SU-DHL-6 (cell line): ENCODE results near the gene OPA3.

ENCODE experiments used
- H2AFZ ChIP-seq: fragments of 200-600 bp; sonication (generic); 2 replicates; pipeline ENCODE4 v1.6.1; 2014; ENCODE audit warnings: low read depth, mild to moderate bottlenecking, moderate library complexity, mixed read lengths, antibody characterized with exemption, low read length; ENCODE audit not compliant: severe bottlenecking
- H3F3A ChIP-seq: fragments of 200-600 bp; shearing (Covaris generic); 2 replicates; pipeline ENCODE4 v1.6.0; 2016; ENCODE audit warnings: antibody characterized with exemption, mild to moderate bottlenecking; ENCODE audit not compliant: insufficient read depth
- H3K27ac ChIP-seq: fragments of 200-600 bp; sonication (generic); 2 replicates; pipeline ENCODE4 v1.5.1; 2016; ENCODE audit warnings: low read depth, mild to moderate bottlenecking, low read length, moderate library complexity, mixed read lengths
- H3K27me3 ChIP-seq: fragments of 200-600 bp; sonication (generic), shearing (Covaris generic); 2 replicates; pipeline ENCODE4 v1.6.0; 2014; ENCODE audit warnings: mild to moderate bottlenecking, low read length
- H3K36me3 ChIP-seq: fragments of 200-600 bp; sonication (generic); 2 replicates; pipeline ENCODE4 v1.6.1; 2014; ENCODE audit warnings: mild to moderate bottlenecking, low read length, mixed read lengths
- H3K4me2 ChIP-seq: fragments of 300-600, 200-600 bp; shearing (Covaris generic), sonication (generic); 2 replicates; pipeline ENCODE4 v1.6.0; 2014; ENCODE audit warnings: low read length, low read depth, mild to moderate bottlenecking; ENCODE audit not compliant: poor library complexity, severe bottlenecking
- H3K4me3 ChIP-seq: fragments of 200-600 bp; sonication (generic); 2 replicates; pipeline ENCODE4 v1.5.1; 2014; ENCODE audit warnings: antibody characterized with exemption, low read length, mild to moderate bottlenecking, mixed read lengths; ENCODE audit not compliant: insufficient read depth, poor library complexity, severe bottlenecking
- H3K79me2 ChIP-seq: fragments of 200-600 bp; sonication (generic); 2 replicates; pipeline ENCODE4 v1.6.1; 2014; ENCODE audit warnings: mild to moderate bottlenecking, low read length, moderate library complexity; ENCODE audit not compliant: insufficient read depth
- H3K9ac ChIP-seq: fragments of 200-600 bp; sonication (generic); 2 replicates; pipeline ENCODE4 v1.7.0; 2014; ENCODE audit warnings: mild to moderate bottlenecking, low read length
- H3K9me2 ChIP-seq: fragments of 200-600 bp; sonication (generic); replicated peaks from 2 replicates; pipeline ENCODE4 v1.6.1; 2014; ENCODE audit warnings: low read length; ENCODE audit not compliant: insufficient read depth
- H3K9me3 ChIP-seq: fragments of 200-600 bp; sonication (generic); 2 replicates; pipeline ENCODE4 v1.6.1; 2014; ENCODE audit warnings: low read length, mixed read lengths; ENCODE audit not compliant: insufficient read depth
- H4K20me1 ChIP-seq: fragments of 200-600 bp; sonication (generic); 2 replicates; pipeline ENCODE4 v1.6.1; 2014; ENCODE audit warnings: low read depth, mild to moderate bottlenecking, antibody characterized with exemption, low read length, moderate library complexity, mixed read lengths
- CTCF ChIP-seq: fragments of 200-600 bp; sonication (generic); IDR thresholded peaks from one replicate; pipeline ENCODE4 v1.5.1; 2017; ENCODE audit warnings: antibody characterized with exemption, mild to moderate bottlenecking, low read length, moderate library complexity; ENCODE audit not compliant: insufficient read depth, poor library complexity, severe bottlenecking
- EZH2phosphoT487 ChIP-seq: fragments of 200-600 bp; sonication (generic), shearing (Covaris generic); conservative IDR thresholded peaks from 2 replicates; pipeline ENCODE4 v1.6.1; 2018; ENCODE audit warnings: mild to moderate bottlenecking, antibody characterized with exemption, low read length, moderate library complexity, mixed read lengths

Gene OPA3

GRCh38 chr19:45477713-45478453 lies 106.7 kb downstream of the OPA3 start:
- H3K27me3 ChIP-seq: no peaks in the 10 kb centered on the region
- no peak for TF ChIP-seq EZH2phosphoT487
- no peak for TF ChIP-seq CTCF
- H3K4me2 ChIP-seq: peak overlapping the region; percentile 52
- H3K27ac ChIP-seq: peak overlapping the region; percentile 88; the same call in 1 of the 2 replicates
- no peaks in the 10 kb centered on the region for H3K9me3 ChIP-seq
- H4K20me1 ChIP-seq: no peaks in the 10 kb centered on the region
- peak overlapping the region; percentile 67 for H3K9ac ChIP-seq
- H3K9me2 ChIP-seq: no peaks in the 10 kb centered on the region
- peak overlapping the region; percentile 37 for H3K4me3 ChIP-seq
- H3K36me3 ChIP-seq: no peaks in the 10 kb centered on the region
- H3F3A ChIP-seq: peaks cover 10% of the 10 kb centered on the region
- no peaks in the 10 kb centered on the region for H3K79me2 ChIP-seq
- peak overlapping the region; percentile 84 for H2AFZ ChIP-seq
